A673 (cell line): Measurements from ENCODE around the gene ANO1. TPM values are rescaled to one million over a fixed set of nuclear protein-coding genes. Genes with fewer than 3 reads are reported as not detected.

Source experiments
- BruUV-seq: library from RNA; stranded (reverse); fragments of 400-500 nt; replicated peaks from 2 replicates; lab custom pipeline; 2021; lab: Mats Ljungman, UMichigan
- CTCF ChIA-PET: fragments of 300-600 bp; sonication (Branson Sonifier 250); formaldehyde crosslinking; loops from one replicate; lab custom pipeline; 2022; ENCODE audit warnings: antibody characterized with exemption; lab: Charles Lee
- POLR2A ChIA-PET: fragments of 300-600 bp; sonication (Branson Sonifier 250); formaldehyde crosslinking; loops from one replicate; lab custom pipeline; 2022; ENCODE audit warnings: antibody characterized with exemption; ENCODE audit not compliant: low non-redundant PET; lab: Charles Lee
- DNase-seq: peaks from one replicate; pipeline ENCODE4 v3.0.0-alpha.2; 2015; ENCODE audit warnings: low spot score
- H3K27ac ChIP-seq: fragments of 200-600 bp; sonication (generic); 2 replicates; pipeline ENCODE4 v1.5.1; 2016; ENCODE audit warnings: mixed run types, low read depth, mild to moderate bottlenecking, mixed read lengths, antibody characterized with exemption, low read length; ENCODE audit not compliant: poor library complexity, severe bottlenecking
- H3K27me3 ChIP-seq: fragments of 200-600 bp; sonication (generic); replicated peaks from 2 replicates; pipeline ENCODE4 v1.6.1; 2017; ENCODE audit warnings: mixed run types, low read depth, mild to moderate bottlenecking, mixed read lengths, antibody characterized with exemption, low read length; ENCODE audit not compliant: insufficient read depth, poor library complexity
- H3K36me3 ChIP-seq: fragments of 200-600 bp; sonication (generic); 2 replicates; pipeline ENCODE4 v1.6.1; 2016; ENCODE audit warnings: mixed run types, mild to moderate bottlenecking, mixed read lengths, antibody characterized with exemption, low read length; ENCODE audit not compliant: insufficient read depth, poor library complexity, severe bottlenecking
- H3K4me1 ChIP-seq: fragments of 200-600 bp; sonication (generic); 2 replicates; pipeline ENCODE4 v1.6.1; 2017; ENCODE audit warnings: mixed run types, mild to moderate bottlenecking, mixed read lengths, antibody characterized with exemption, low read length; ENCODE audit not compliant: insufficient read depth, poor library complexity, severe bottlenecking
- H3K4me3 ChIP-seq: fragments of 200-600 bp; sonication (generic); 2 replicates; pipeline ENCODE4 v1.5.1; 2016; ENCODE audit warnings: low read depth, mixed run types, mild to moderate bottlenecking, mixed read lengths, low read length; ENCODE audit not compliant: poor library complexity, severe bottlenecking
- H3K9me3 ChIP-seq: fragments of 200-600 bp; sonication (generic); 2 replicates; pipeline ENCODE4 v1.6.1; 2016; ENCODE audit warnings: mixed run types, low read depth, mild to moderate bottlenecking, mixed read lengths, antibody characterized with exemption, low read length; ENCODE audit not compliant: poor library complexity, severe bottlenecking
- CTCF ChIP-seq: fragments of 300-800, 200-600 bp; sonication (generic); conservative IDR thresholded peaks from 2 replicates; pipeline ENCODE4 v1.5.1; 2017; ENCODE audit warnings: low read depth, mild to moderate bottlenecking, antibody characterized with exemption, low read length, moderate library complexity, mixed read lengths
- EZH2 ChIP-seq: fragments of 200-600 bp; sonication (generic); IDR thresholded peaks from 2 replicates; pipeline ENCODE4 v1.6.1; 2017; ENCODE audit warnings: borderline replicate concordance, low read depth, mild to moderate bottlenecking, mixed read lengths, antibody characterized with exemption, low read length; ENCODE audit not compliant: poor library complexity, severe bottlenecking
- intact Hi-C: fragments of 100-400 bp; cut with micrococcal nuclease; formaldehyde crosslinking; loops from one replicate; pipeline ENCODE4 v1.10.0; 2022; ENCODE audit not compliant: unreplicated experiment
- total RNA-seq: library from RNA; stranded (reverse); gene quantifications from 2 replicates; pipeline ENCODE4 v1.2.3, GENCODE V29; 2021

Gene ANO1
- total RNA-seq, 1 experiment from 2014 or later, result 0.90 TPM

DNA sequence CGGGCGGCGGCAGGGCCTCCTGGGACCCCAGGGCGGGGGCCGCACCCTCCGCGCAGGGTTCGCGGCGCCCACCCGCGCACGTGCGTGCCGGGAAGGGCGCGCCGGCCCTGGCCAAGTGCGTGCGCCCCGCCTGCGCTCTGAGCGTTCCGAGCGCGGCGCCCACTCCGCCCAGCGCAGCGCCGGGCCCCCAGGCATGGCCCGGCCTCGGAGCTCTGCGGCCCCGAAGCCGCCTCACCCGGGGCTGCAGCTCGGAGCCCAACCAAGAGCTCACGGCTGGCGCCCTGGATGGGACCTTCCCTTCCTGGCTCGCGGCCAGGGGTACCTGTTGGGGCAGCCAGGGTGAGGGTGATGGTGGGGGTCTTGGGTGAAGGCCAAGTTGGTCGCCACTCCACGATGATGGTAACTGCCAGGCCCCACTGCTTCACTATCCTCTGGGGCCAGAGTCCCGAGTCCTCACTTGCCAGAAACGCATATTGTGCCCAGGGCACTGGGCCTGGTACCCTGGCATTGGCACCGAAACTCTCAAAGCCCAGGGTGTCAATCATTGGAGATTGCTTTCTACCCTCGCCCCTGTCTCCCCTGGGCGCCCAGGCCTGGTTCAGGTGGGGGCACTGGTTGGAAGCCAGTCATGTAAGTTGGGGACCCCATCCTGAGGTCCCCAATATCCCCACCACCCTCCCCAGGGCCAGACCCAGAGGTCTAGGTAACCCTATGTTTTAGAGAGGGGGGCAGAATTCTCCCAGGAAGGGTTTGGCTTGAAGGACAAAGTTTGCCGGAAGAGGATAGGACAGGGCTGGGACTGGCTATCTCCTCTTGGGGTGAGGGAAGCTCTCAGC is 882 bp downstream of the ANO1 start:
- no TSS peak for BruUV-seq
- no peak for TF ChIP-seq CTCF
- peak; percentile 80 for TF ChIP-seq EZH2
- H3K27ac ChIP-seq, result no peak overlapping the region
- no peaks in the 10 kb centered on the region for H3K9me3 ChIP-seq
- H3K27me3 ChIP-seq, result peaks cover 67% of the 10 kb centered on the region
- no peak for DNase-seq
- ChIA-PET POLR2A (no interaction called here), CTCF (interaction anchor here (0.6 kb wide), 1 partner anchor 183 kb away, joined by 4 read pairs; no protein-coding TSS in a partner anchor)
- H3K36me3 ChIP-seq, result no peaks in the 10 kb centered on the region
- no peaks in the 10 kb centered on the region for H3K4me1 ChIP-seq
- intact Hi-C loops, result no loop called here
- no peak overlapping the region for H3K4me3 ChIP-seq

DNA sequence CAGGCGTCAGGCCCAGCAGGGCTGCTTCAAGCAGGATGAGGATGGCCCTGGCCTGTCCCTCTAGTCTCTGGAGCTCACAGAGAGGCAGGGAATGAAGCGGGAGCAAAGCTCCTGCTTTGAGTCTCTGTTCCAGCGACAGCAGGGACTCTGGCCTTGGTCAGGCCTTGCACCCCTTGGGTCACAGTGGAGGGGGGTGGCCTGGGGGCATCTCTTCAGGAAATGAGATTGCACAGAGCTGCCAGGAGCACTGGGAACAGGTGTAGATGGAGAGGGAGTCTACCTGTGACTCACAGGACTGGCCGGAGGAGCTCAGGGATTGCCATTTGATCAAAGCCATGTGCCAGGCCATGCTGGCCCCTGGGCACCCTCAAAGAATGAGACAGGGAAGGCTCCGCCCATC is 1.6 kb downstream of the ANO1 start:
- H3K4me1 ChIP-seq, result no peaks in the 10 kb centered on the region
- BruUV-seq, result no TSS peak
- peaks cover 65% of the 10 kb centered on the region for H3K27me3 ChIP-seq
- no peaks in the 10 kb centered on the region for H3K36me3 ChIP-seq
- TF ChIP-seq EZH2, result no peak
- TF ChIP-seq CTCF, result no peak
- H3K27ac ChIP-seq, result no peak overlapping the region
- DNase-seq, result no peak
- POLR2A ChIA-PET, result interaction anchor here (0.6 kb wide), 1 partner anchor 38 kb away, joined by 3 read pairs; no protein-coding TSS in a partner anchor
- H3K9me3 ChIP-seq, result no peaks in the 10 kb centered on the region
- H3K4me3 ChIP-seq, result no peak overlapping the region
- CTCF ChIA-PET, result interaction anchor here (0.6 kb wide), 1 partner anchor 11 kb away, joined by 3 read pairs; no protein-coding TSS in a partner anchor
- intact Hi-C loops, result loop anchor here (10.0 kb wide), 1 partner anchor 115 kb away; no protein-coding TSS in a partner anchor

DNA sequence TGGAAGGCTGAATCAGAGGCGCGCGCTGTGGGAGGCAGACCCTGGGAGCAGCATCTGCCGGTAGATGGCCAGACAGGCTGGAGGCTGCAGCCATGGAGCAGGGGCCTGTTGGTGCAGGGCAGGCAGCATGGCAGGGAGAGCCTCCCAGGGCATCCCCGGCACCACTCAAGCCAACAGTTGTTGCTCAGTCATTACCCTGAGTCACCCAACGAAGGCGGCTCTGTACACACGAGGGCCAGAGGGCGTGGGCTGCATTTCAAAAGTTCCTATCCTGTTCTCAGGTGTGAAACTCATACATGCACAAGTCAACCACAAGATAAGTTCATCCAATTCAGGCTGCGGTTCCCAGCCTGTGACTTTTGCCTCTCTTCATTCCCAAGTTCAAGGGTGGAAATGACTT is 2.6 kb downstream of the ANO1 start:
- no peak for TF ChIP-seq EZH2
- TF ChIP-seq CTCF, result no peak
- Histone ChIP-seq H3K36me3 (no peaks in the 10 kb centered on the region), H3K27me3 (peaks cover 62% of the 10 kb centered on the region), H3K4me3 (no peak overlapping the region), H3K9me3 (no peaks in the 10 kb centered on the region), H3K4me1 (no peaks in the 10 kb centered on the region), H3K27ac (no peak overlapping the region)
- POLR2A ChIA-PET, result no interaction called here
- no TSS peak for BruUV-seq
- CTCF ChIA-PET, result no interaction called here
- DNase-seq, result no peak
- intact Hi-C loops, result loop anchor here (10.0 kb wide), 1 partner anchor 114 kb away; no protein-coding TSS in a partner anchor
